ENCODE measurements around the gene MYO5B. TPM values are rescaled to one million over a fixed set of nuclear protein-coding genes. Genes with fewer than 3 reads are reported as not detected.

MYO5B gene
- total RNA-seq, 4 donors from 2014 or later, result 105 to 213 (median 183) TPM

DNA sequence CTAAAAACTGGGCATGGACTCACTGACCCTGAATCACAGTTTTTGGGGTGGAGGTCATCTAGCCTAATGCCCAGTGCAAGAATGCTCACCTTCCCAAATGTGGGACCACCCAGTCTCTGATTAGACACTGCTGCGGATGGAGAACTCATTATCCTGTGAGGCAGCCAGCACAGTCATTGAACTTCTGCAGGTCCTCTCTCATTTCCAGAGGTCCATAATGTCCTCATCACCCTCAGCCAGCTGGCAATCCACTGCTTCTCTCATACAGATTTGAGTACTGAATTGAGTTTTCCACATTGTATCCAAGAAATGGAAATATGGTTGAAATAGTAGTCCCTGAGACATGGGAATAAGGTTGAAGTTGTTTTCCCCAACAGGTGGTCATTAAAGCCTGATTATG lies 5.0 kb upstream of the MYO5B start:
- H3K27me3 ChIP-seq, result no peaks in the 10 kb centered on the region
- no peak for DNase-seq
- H3K4me1 ChIP-seq, result no peaks in the 10 kb centered on the region
- H3K4me3 ChIP-seq, result no peak overlapping the region
- H3K27ac ChIP-seq, result no peak overlapping the region
- no peak for TF ChIP-seq POLR2A (IDR thresholded peaks at IDR 0.05)
- TF ChIP-seq, protein P1, sequence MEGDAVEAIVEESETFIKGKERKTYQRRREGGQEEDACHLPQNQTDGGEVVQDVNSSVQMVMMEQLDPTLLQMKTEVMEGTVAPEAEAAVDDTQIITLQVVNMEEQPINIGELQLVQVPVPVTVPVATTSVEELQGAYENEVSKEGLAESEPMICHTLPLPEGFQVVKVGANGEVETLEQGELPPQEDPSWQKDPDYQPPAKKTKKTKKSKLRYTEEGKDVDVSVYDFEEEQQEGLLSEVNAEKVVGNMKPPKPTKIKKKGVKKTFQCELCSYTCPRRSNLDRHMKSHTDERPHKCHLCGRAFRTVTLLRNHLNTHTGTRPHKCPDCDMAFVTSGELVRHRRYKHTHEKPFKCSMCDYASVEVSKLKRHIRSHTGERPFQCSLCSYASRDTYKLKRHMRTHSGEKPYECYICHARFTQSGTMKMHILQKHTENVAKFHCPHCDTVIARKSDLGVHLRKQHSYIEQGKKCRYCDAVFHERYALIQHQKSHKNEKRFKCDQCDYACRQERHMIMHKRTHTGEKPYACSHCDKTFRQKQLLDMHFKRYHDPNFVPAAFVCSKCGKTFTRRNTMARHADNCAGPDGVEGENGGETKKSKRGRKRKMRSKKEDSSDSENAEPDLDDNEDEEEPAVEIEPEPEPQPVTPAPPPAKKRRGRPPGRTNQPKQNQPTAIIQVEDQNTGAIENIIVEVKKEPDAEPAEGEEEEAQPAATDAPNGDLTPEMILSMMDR (IDR thresholded peaks at IDR 0.05), result no peak
- H3K9me3 ChIP-seq, result no peaks in the 10 kb centered on the region
- H3K36me3 ChIP-seq, result no peaks in the 10 kb centered on the region

DNA sequence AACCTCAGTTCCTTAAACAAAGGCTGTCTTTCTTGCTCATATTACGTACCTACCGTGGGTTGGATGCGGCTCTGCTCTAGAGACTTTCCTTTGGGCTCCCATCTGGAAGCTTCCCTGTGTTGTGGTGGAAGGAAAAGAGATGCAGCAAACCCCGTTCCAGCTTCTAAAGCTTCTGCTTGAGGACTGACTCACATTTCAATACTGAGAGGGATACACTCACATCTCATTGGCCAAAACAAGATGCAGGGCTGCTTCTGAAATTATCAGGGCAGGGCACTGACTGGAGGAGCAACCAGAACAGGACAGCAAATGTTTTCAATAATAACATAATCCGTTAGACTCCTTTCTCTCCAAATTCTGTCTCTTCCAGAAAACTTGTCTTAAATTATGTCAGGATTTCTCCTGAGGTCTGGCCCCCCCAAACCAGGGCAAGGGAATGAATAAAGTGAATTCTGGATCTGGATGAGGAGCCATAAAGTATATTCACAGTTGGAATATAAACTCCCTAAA lies 4.5 kb upstream of the MYO5B start:
- no peak overlapping the region for H3K27ac ChIP-seq
- H3K9me3 ChIP-seq, result no peaks in the 10 kb centered on the region
- no peak for TF ChIP-seq POLR2A (IDR thresholded peaks at IDR 0.05)
- TF ChIP-seq, protein P1 (IDR thresholded peaks at IDR 0.05), result no peak
- no peaks in the 10 kb centered on the region for H3K36me3 ChIP-seq
- H3K4me1 ChIP-seq, result peaks cover 0 to 3% (median 2%) of the 10 kb centered on the region in 4 donors
- DNase-seq, result no peak
- no peak overlapping the region for H3K4me3 ChIP-seq
- no peaks in the 10 kb centered on the region for H3K27me3 ChIP-seq

DNA sequence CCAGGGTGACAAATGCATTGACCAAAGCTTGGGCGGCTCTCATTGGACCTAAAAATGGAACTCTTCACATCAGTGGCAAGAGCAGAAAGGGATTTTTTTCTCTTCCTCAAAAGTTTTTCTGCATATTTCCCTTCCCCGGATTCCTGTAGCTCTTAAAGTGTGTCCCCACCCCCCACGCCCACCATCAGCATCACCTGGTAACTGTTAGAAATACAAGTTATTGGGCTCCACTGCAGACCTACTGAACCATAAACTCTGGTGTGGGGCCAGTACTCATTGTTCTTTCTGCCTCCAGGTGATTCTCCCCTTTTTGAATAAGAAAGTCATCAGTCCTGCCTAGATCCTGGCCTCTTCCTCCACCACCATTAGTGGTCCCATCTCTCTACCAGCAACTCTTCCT lies 1.3 kb upstream of the MYO5B start:
- Histone ChIP-seq H3K4me1 (peaks cover 0 to 9% (median 4%) of the 10 kb centered on the region in 4 donors), H3K36me3 (no peaks in the 10 kb centered on the region), H3K27me3 (peaks cover 0 to 4% of the 10 kb centered on the region in 2 donors), H3K4me3 (no peak overlapping the region), H3K9me3 (no peaks in the 10 kb centered on the region), H3K27ac (no peak overlapping the region)
- DNase-seq, result no peak
- TF ChIP-seq, protein P1 (IDR thresholded peaks at IDR 0.05), result no peak
- no peak for TF ChIP-seq POLR2A (IDR thresholded peaks at IDR 0.05)

GRCh38 chr18:50195689-50196088 lies 742 bp upstream of the MYO5B start:
- TF ChIP-seq POLR2A (IDR thresholded peaks at IDR 0.05), result no peak
- TF ChIP-seq, protein P1 (IDR thresholded peaks at IDR 0.05), result no peak
- Histone ChIP-seq H3K27me3 (peaks cover 0 to 4% of the 10 kb centered on the region in 2 donors), H3K9me3 (no peaks in the 10 kb centered on the region), H3K36me3 (no peaks in the 10 kb centered on the region), H3K4me3 (peak overlapping the region in 2 of 4 donors; percentile 88 to 96), H3K4me1 (peaks cover 0 to 9% (median 4%) of the 10 kb centered on the region in 4 donors), H3K27ac (no peak overlapping the region)
- no peak for DNase-seq

- peaks cover 0 to 13% (median 4%) of the 10 kb centered on the region in 4 donors for H3K4me1 ChIP-seq
- no peaks in the 10 kb centered on the region for H3K36me3 ChIP-seq
- peak overlapping the region in 3 of 4 donors; percentile 91 to 96 (median 95) for H3K27ac ChIP-seq
- no peaks in the 10 kb centered on the region for H3K9me3 ChIP-seq
- peaks cover 0 to 4% of the 10 kb centered on the region in 2 donors for H3K27me3 ChIP-seq
- H3K4me3 ChIP-seq, result peak overlapping the region; percentile 58 to 96 (median 74)
- TF ChIP-seq, protein P1 (IDR thresholded peaks at IDR 0.05), result no peak
- peak; percentile 10 to 23 for TF ChIP-seq POLR2A (IDR thresholded peaks at IDR 0.05)
- DNase-seq, result peak in 1 of 3 donors; percentile 70
Observed at GRCh38 chr18:50193796-50194630, 934 bp downstream of the MYO5B start.

Measured in Peyer's patch (tissue), 4 donors.